H1 (cell line): Measurements from ENCODE around the gene TYW1B. TPM values are rescaled to one million over a fixed set of nuclear protein-coding genes. Genes with fewer than 3 reads are reported as not detected.
"Not testable (repeated sequence)": the region's sequence is repeated elsewhere in the genome, so short reads cannot be mapped to it uniquely, and the experiment has no call there.

ENCODE experiments used
- CTCF ChIA-PET: fragments of 300-600 bp; sonication (Branson Sonifier 250); formaldehyde crosslinking; loops from one replicate; lab custom pipeline; 2021; ENCODE audit not compliant: partially characterized antibody; lab: Charles Lee
- POLR2A ChIA-PET: fragments of 300-600 bp; sonication (Branson Sonifier 250); formaldehyde crosslinking; loops from one replicate; lab custom pipeline; 2021; ENCODE audit warnings: inconsistent platforms; ENCODE audit not compliant: partially characterized antibody; lab: Charles Lee
- DNase-seq, 2 experiments: peaks; one replicate each; pipeline versions ENCODE4 v3.0.0 to v3.0.0-alpha.2; 2010 to 2022; ENCODE audit warnings: low spot score in 2 of 2, low read depth in 1 of 2, mixed read lengths in 1 of 2
- FAIRE-seq: peaks from 2 replicates; lab custom pipeline; 2011; peaks lifted over from hg19 to GRCh38; lab: Jason Lieb, UNC
- H2AFZ ChIP-seq: 2 replicates; pipeline ENCODE4 v1.8.1; 2012; ENCODE audit warnings: low read length, inconsistent platforms
- H2AK5ac ChIP-seq: 2 replicates; pipeline ENCODE4 v1.6.1; 2013; ENCODE audit warnings: low read depth, low read length
- H2BK120ac ChIP-seq: replicated peaks from 2 replicates; pipeline ENCODE3; 2013; ENCODE audit warnings: low read depth, low read length, inconsistent platforms
- H2BK12ac ChIP-seq: 2 replicates; pipeline ENCODE4 v1.6.1; 2013; ENCODE audit warnings: low read depth, low read length
- H2BK15ac ChIP-seq: 2 replicates; pipeline ENCODE4 v1.6.1; 2013; ENCODE audit warnings: low read length
- H2BK20ac ChIP-seq: 2 replicates; pipeline ENCODE4 v1.6.1; 2013; ENCODE audit warnings: low read length
- H2BK5ac ChIP-seq: 2 replicates; pipeline ENCODE4 v1.6.1; 2013; ENCODE audit warnings: low read depth, low read length
- H3K14ac ChIP-seq: 2 replicates; pipeline ENCODE4 v1.6.1; 2013; ENCODE audit warnings: inconsistent platforms; ENCODE audit not compliant: insufficient read length
- H3K18ac ChIP-seq: 2 replicates; pipeline ENCODE4 v1.6.1; 2013; ENCODE audit warnings: low read length; ENCODE audit errors: extremely low read depth
- H3K23ac ChIP-seq: 2 replicates; pipeline ENCODE4 v1.6.1; 2013; ENCODE audit warnings: inconsistent platforms; ENCODE audit not compliant: insufficient read length
- H3K23me2 ChIP-seq: 2 replicates; pipeline ENCODE4 v1.6.1; 2013; ENCODE audit warnings: low read depth, low read length
- H3K27ac ChIP-seq: 2 replicates; pipeline ENCODE4 v1.6.1; 2011; ENCODE audit warnings: low read depth, low read length, inconsistent platforms
- H3K27me3 ChIP-seq, 4 experiments: replicated peaks in 1 of 4; 1 replicate in 1 of 4; 2 replicates in 3 of 4; pipeline versions ENCODE4 v1.6.1 to v1.8.1; 2011 to 2013; ENCODE audit warnings: low read length in 3 of 4, mild to moderate bottlenecking in 3 of 4, inconsistent platforms in 2 of 4, mixed read lengths in 2 of 4, moderate library complexity in 1 of 4; ENCODE audit not compliant: control insufficient read depth in 3 of 4, insufficient read depth in 3 of 4; ENCODE audit errors: extremely low read depth in 1 of 4
- H3K36me3 ChIP-seq, 4 experiments: 2 replicates each; pipeline versions ENCODE4 v1.6.1 to v1.8.1; 2011 to 2013; ENCODE audit warnings: mild to moderate bottlenecking in 4 of 4, low read length in 3 of 4, moderate library complexity in 2 of 4, control low read depth in 1 of 4, inconsistent platforms in 1 of 4; ENCODE audit not compliant: insufficient read depth in 4 of 4, control insufficient read depth in 2 of 4
- H3K4ac ChIP-seq: replicated peaks from 2 replicates; pipeline ENCODE3; 2013; ENCODE audit warnings: low read length, low read depth, mixed read lengths, inconsistent platforms; ENCODE audit not compliant: insufficient read length
- H3K4me1 ChIP-seq, 4 experiments: replicated peaks in 1 of 4; 1 replicate in 1 of 4; 2 replicates in 3 of 4; pipeline versions ENCODE4 v1.6.1 to v1.8.1; 2011 to 2013; ENCODE audit warnings: low read length in 3 of 4, inconsistent platforms in 2 of 4, mixed read lengths in 1 of 4; ENCODE audit not compliant: insufficient read depth in 4 of 4, control insufficient read depth in 3 of 4
- H3K4me2 ChIP-seq, 2 experiments: 2 replicates each; pipeline versions ENCODE4 v1.6.1 to v1.8.1; 2011 to 2013; ENCODE audit warnings: low read depth in 2 of 2, low read length in 2 of 2, control low read depth in 1 of 2, inconsistent platforms in 1 of 2, mild to moderate bottlenecking in 1 of 2; ENCODE audit not compliant: insufficient read depth in 1 of 2
- H3K4me3 ChIP-seq, 4 experiments: fragments of 200-600, 300-600 bp in 1 of 4; sonication (generic), shearing (Covaris generic), sonication (Bioruptor Twin) in 1 of 4; 2 replicates each; pipeline versions ENCODE4 v1.5.1 to v1.8.1; 2011 to 2016; ENCODE audit warnings: low read length in 4 of 4, low read depth in 3 of 4, control low read depth in 2 of 4, inconsistent platforms in 2 of 4, mild to moderate bottlenecking in 2 of 4, mixed read lengths in 1 of 4, moderate library complexity in 1 of 4; ENCODE audit not compliant: insufficient read depth in 2 of 4; ENCODE audit errors: extremely low read depth in 1 of 4
- H3K56ac ChIP-seq: replicated peaks from 2 replicates; pipeline ENCODE3; 2013; ENCODE audit warnings: low read depth, mild to moderate bottlenecking, mixed read lengths, low read length, inconsistent platforms; ENCODE audit not compliant: insufficient read length
- H3K79me1 ChIP-seq: 2 replicates; pipeline ENCODE4 v1.6.1; 2013; ENCODE audit warnings: low read depth, low read length, control low read depth
- H3K79me2 ChIP-seq, 2 experiments: 2 replicates each; pipeline versions ENCODE4 v1.6.1 to v1.8.1; 2012 to 2013; ENCODE audit warnings: low read length in 2 of 2, mild to moderate bottlenecking in 2 of 2, inconsistent platforms in 1 of 2; ENCODE audit not compliant: insufficient read depth in 2 of 2, control insufficient read depth in 1 of 2
- H3K9ac ChIP-seq, 4 experiments: replicated peaks in 1 of 4; 1 replicate in 1 of 4; 2 replicates in 3 of 4; pipeline versions ENCODE4 v1.6.1 to v1.8.1; 2011 to 2013; ENCODE audit warnings: low read depth in 3 of 4, low read length in 3 of 4, control low read depth in 2 of 4, mild to moderate bottlenecking in 2 of 4, moderate library complexity in 2 of 4, inconsistent platforms in 1 of 4; ENCODE audit errors: extremely low read depth in 1 of 4
- H3K9me3 ChIP-seq, 2 experiments: 2 replicates each; pipeline versions ENCODE4 v1.6.1 to v1.8.1; 2012 to 2013; ENCODE audit warnings: mild to moderate bottlenecking in 2 of 2, moderate library complexity in 2 of 2, control low read depth in 1 of 2, inconsistent platforms in 1 of 2, low read depth in 1 of 2, low read length in 1 of 2, mixed read lengths in 1 of 2; ENCODE audit not compliant: insufficient read depth in 2 of 2
- H4K20me1 ChIP-seq, 2 experiments: replicated peaks in 1 of 2; 2 replicates each; pipeline versions ENCODE3 to v1.8.1; 2011 to 2013; ENCODE audit warnings: inconsistent platforms in 2 of 2, low read length in 2 of 2, mild to moderate bottlenecking in 1 of 2; ENCODE audit not compliant: insufficient read depth in 2 of 2, control insufficient read depth in 1 of 2
- H4K5ac ChIP-seq: 2 replicates; pipeline ENCODE4 v1.6.1; 2013; ENCODE audit warnings: low read length, low read depth, mixed read lengths, inconsistent platforms; ENCODE audit not compliant: insufficient read length
- H4K8ac ChIP-seq: 2 replicates; pipeline ENCODE4 v1.8.0; 2013; ENCODE audit warnings: mild to moderate bottlenecking, moderate library complexity, low read length, inconsistent platforms; ENCODE audit not compliant: insufficient read depth; ENCODE audit errors: extremely low read depth
- H4K91ac ChIP-seq: replicated peaks from 2 replicates; pipeline ENCODE3; 2013; ENCODE audit warnings: low read length, mixed read lengths, inconsistent platforms; ENCODE audit not compliant: insufficient read length
- WGBS, 2 experiments: shearing (Covaris generic) in 1 of 2; methylation state at CpG; one replicate each; pipeline versions ENCODE4 v1.1.6 to v1.1.7; 2013 to 2015; ENCODE audit warnings: low lambda C conversion rate in 2 of 2, mixed read lengths in 2 of 2, inconsistent platforms in 1 of 2, low coverage in 1 of 2, missing lambda C conversion rate in 1 of 2; ENCODE audit not compliant: insufficient replicate concordance in 2 of 2, insufficient coverage in 1 of 2, insufficient read length in 1 of 2; ENCODE audit errors: extremely low coverage in 1 of 2, missing lambda C conversion rate in 1 of 2; 5-methylcytosine and 5-hydroxymethylcytosine counted together
- polyA plus RNA-seq, 7 experiments: library from polyadenylated mRNA; depleted of rRNA in 3 of 7; stranded (reverse) in 5 of 7; unstranded in 2 of 7; fragments of >200 nt in 5 of 7; fragments of 200-250 nt in 2 of 7; gene quantifications; 1 replicate in 5 of 7; 2 replicates in 1 of 7; 4 replicates in 1 of 7; pipeline versions ENCODE4 v1.2.1 to v1.2.3, GENCODE V29; 2011 to 2013; ENCODE audit warnings: missing spikeins in 2 of 7, mixed read lengths in 2 of 7
- total RNA-seq: library from RNA; stranded (reverse); fragmentation: NEBNext Ultra II Directional; extraction: Animal tissue kit (Norgen Biotek cat#: 25700); gene quantifications from 2 replicates; pipeline ENCODE4 v1.2.1, GENCODE V29; 2021

Gene TYW1B
- total and polyA plus RNA-seq, 2 of the 8 experiments (the other 6 are each of a cell fraction or from before 2014, with no cell fraction given): 6.8 to 12.6 TPM

GRCh38 chr7:72806851-72807250 lies 21.1 kb downstream of the TYW1B start:
- H3K18ac ChIP-seq, H3K23me2 ChIP-seq, H2BK20ac ChIP-seq, H3K27ac ChIP-seq, H3K14ac ChIP-seq, H2BK120ac ChIP-seq, H3K4me1 ChIP-seq, H3K79me1 ChIP-seq, H2AFZ ChIP-seq, H3K23ac ChIP-seq, POLR2A ChIA-PET, H3K9me3 ChIP-seq, H3K9ac ChIP-seq, H2BK5ac ChIP-seq, H4K8ac ChIP-seq, H4K20me1 ChIP-seq, H3K4me3 ChIP-seq, DNase-seq, H3K4me2 ChIP-seq, H3K4ac ChIP-seq, H3K27me3 ChIP-seq, FAIRE-seq, H2BK12ac ChIP-seq, CTCF ChIA-PET, H4K5ac ChIP-seq, H3K56ac ChIP-seq, H4K91ac ChIP-seq, H3K79me2 ChIP-seq, H2AK5ac ChIP-seq, H2BK15ac ChIP-seq: not testable (repeated sequence)
- WGBS, 2 experiments: 78% methylated on average over 6 of the region's 6 CpGs; no CpG with 5 or more reads in 1 of the 2 experiments
- peaks cover 0 to 15% (median 8%) of the 10 kb centered on the region in 4 experiments; a peak in 4 of 8 replicates for H3K36me3 ChIP-seq
